GM12878 (cell line): ENCODE results near the gene RNF121. TPM values are rescaled to one million over a fixed set of nuclear protein-coding genes. Genes with fewer than 3 reads are reported as not detected.

Experiments
- ATAC-seq: fragments of 200-7000 bp; cut with Tn5 transposase; 3 replicates; pipeline ENCODE4 v1.9.1; 2020; ENCODE audit warnings: mild to moderate bottlenecking, moderate library complexity
- BruUV-seq: library from RNA; stranded (reverse); fragments of 400-500 nt; replicated peaks from 2 replicates; lab custom pipeline; 2021; lab: Mats Ljungman, UMichigan
- CTCF ChIA-PET: fragments of 300-600 bp; sonication (Branson Sonifier 250); formaldehyde crosslinking; extraction: SDS; loops from one replicate; lab custom pipeline; 2021; ENCODE audit warnings: inconsistent platforms; lab: Yijun Ruan, JAX
- POLR2A ChIA-PET: fragments of 350-600 bp; formaldehyde crosslinking; extraction: SDS; loops from one replicate; lab custom pipeline; 2021; ENCODE audit warnings: inconsistent platforms; lab: Charles Lee
- RAD21 ChIA-PET: fragments of 300-600 bp; sonication (Branson Sonifier 250); formaldehyde crosslinking; loops from one replicate; lab custom pipeline; 2023; ENCODE audit warnings: antibody characterized with exemption; ENCODE audit not compliant: unreplicated experiment; lab: Charles Lee
- SMC1A ChIA-PET: fragments of 300-600 bp; sonication (Branson Sonifier 250); formaldehyde crosslinking; loops from one replicate; lab custom pipeline; 2023; ENCODE audit not compliant: unreplicated experiment, uncharacterized antibody; lab: Charles Lee
- DNase-seq: peaks from one replicate; pipeline ENCODE4 v3.0.0-alpha.2; 2011; ENCODE audit warnings: low read depth, low spot score
- FAIRE-seq: peaks from 3 replicates; lab custom pipeline; 2011; peaks lifted over from hg19 to GRCh38; lab: Jason Lieb, UNC
- H2AFZ ChIP-seq: 2 replicates; pipeline ENCODE4 v1.6.0; 2011; ENCODE audit warnings: low read depth, low read length, control low read depth; ENCODE audit not compliant: control insufficient read depth
- H3K27ac ChIP-seq: 2 replicates; pipeline ENCODE4 v1.5.1; 2011; ENCODE audit warnings: control low read depth; ENCODE audit not compliant: control insufficient read depth, insufficient read depth
- H3K27me3 ChIP-seq, 2 experiments: replicated peaks in 1 of 2; 2 replicates each; pipeline versions ENCODE4 v1.6.0 to v1.6.1; 2011; ENCODE audit warnings: low read length in 1 of 2; ENCODE audit not compliant: control insufficient read depth in 2 of 2, insufficient read depth in 2 of 2
- H3K36me3 ChIP-seq, 2 experiments: 2 replicates each; pipeline ENCODE4 v1.5.1; 2011; ENCODE audit warnings: low read length in 1 of 2; ENCODE audit not compliant: control insufficient read depth in 2 of 2, insufficient read depth in 2 of 2
- H3K4me1 ChIP-seq: 2 replicates; pipeline ENCODE4 v1.6.1; 2011; ENCODE audit warnings: mild to moderate bottlenecking, low read length, moderate library complexity, mixed read lengths; ENCODE audit not compliant: control insufficient read depth, insufficient read depth
- H3K4me2 ChIP-seq: 2 replicates; pipeline ENCODE4 v1.6.0; 2011; ENCODE audit warnings: control low read depth; ENCODE audit not compliant: control insufficient read depth, insufficient read depth
- H3K4me3 ChIP-seq: fragments of 200-600 bp; sonication (generic); 2 replicates; pipeline ENCODE4 v1.5.1; 2016
- H3K79me2 ChIP-seq: 2 replicates; pipeline ENCODE4 v1.6.0; 2011; ENCODE audit warnings: low read length; ENCODE audit not compliant: control insufficient read depth, insufficient read depth
- H3K9ac ChIP-seq: 2 replicates; pipeline ENCODE4 v1.8.0; 2011; ENCODE audit warnings: low read length, control low read depth, mixed read lengths; ENCODE audit not compliant: control insufficient read depth, insufficient read depth
- H3K9me3 ChIP-seq: replicated peaks from 3 replicates; pipeline ENCODE4 v1.5.1; 2011; ENCODE audit warnings: mild to moderate bottlenecking, low read length; ENCODE audit not compliant: control insufficient read depth, insufficient read depth
- H4K20me1 ChIP-seq: 2 replicates; pipeline ENCODE4 v1.6.0; 2011; ENCODE audit not compliant: control insufficient read depth, insufficient read depth
- CHD2 ChIP-seq: IDR thresholded peaks from 2 replicates; pipeline ENCODE4 v1.6.1; 2011; ENCODE audit warnings: low read depth, low read length, improper control_type of control experiment, borderline replicate concordance
- CHD4 ChIP-seq: fragments of 200-600 bp; sonication (generic); IDR thresholded peaks from 2 replicates; pipeline ENCODE4 v1.6.1; 2016; ENCODE audit warnings: mild to moderate bottlenecking
- KDM1A ChIP-seq: fragments of 200-600 bp; sonication (generic); IDR thresholded peaks from 2 replicates; pipeline ENCODE4 v1.6.1; 2016; ENCODE audit warnings: borderline replicate concordance
- PML ChIP-seq: IDR thresholded peaks from 2 replicates; pipeline ENCODE4 v1.6.1; 2012; ENCODE audit warnings: low read length, inconsistent platforms
- POLR2A ChIP-seq: IDR thresholded peaks from 2 replicates; pipeline ENCODE4 v1.6.1; 2011; ENCODE audit warnings: low read depth, mild to moderate bottlenecking, low read length
- POLR2AphosphoS5 ChIP-seq: IDR thresholded peaks from 2 replicates; pipeline ENCODE4 v1.6.1; 2011; ENCODE audit warnings: mild to moderate bottlenecking, low read length, inconsistent platforms
- WGBS: methylation state at CpG from one replicate; pipeline ENCODE4 v1.1.6; 2016; ENCODE audit warnings: low lambda C conversion rate; ENCODE audit not compliant: insufficient replicate concordance, insufficient coverage; ENCODE audit errors: missing lambda C conversion rate; 5-methylcytosine and 5-hydroxymethylcytosine counted together
- in situ Hi-C: fragments of 300-500 bp; cut with MboI; formaldehyde crosslinking; loops from 9 replicates; pipeline ENCODE4 v1.14.3; 2018; ENCODE audit warnings: mixed read lengths
- intact Hi-C: fragments of 100-400 bp; cut with micrococcal nuclease; formaldehyde crosslinking; loops from one replicate; pipeline ENCODE4 v1.14.2; 2022; ENCODE audit not compliant: unreplicated experiment
- polyA plus RNA-seq, 11 experiments: library from polyadenylated mRNA; depleted of rRNA in 4 of 11; unstranded in 6 of 11; stranded (reverse) in 5 of 11; fragments of >200 nt; fragmentation: Nextera tagmentation in 4 of 11; fragmentation: Illumina TruSeq in 1 of 11; extraction: Ambion mirVana in 4 of 11; extraction: Trizol in 1 of 11; gene quantifications; 1 replicate in 1 of 11; 2 replicates in 10 of 11; pipeline versions ENCODE4 v1.2.1 to v1.2.3, GENCODE V29; 2011 to 2016; ENCODE audit warnings: inconsistent platforms in 2 of 11, missing spikeins in 2 of 11, low read depth in 1 of 11
- total RNA-seq, 4 experiments: library from RNA; depleted of rRNA in 3 of 4; stranded (reverse); fragments of >200 nt in 3 of 4; fragmentation: Illumina TruSeq in 1 of 4; extraction: Trizol in 1 of 4; gene quantifications; 2 replicates each; pipeline versions ENCODE4 v1.2.1 to v1.2.3, GENCODE V29; 2013 to 2021
- TF ChIP-seq, protein P1 (sequence below): IDR thresholded peaks from 2 replicates; pipeline ENCODE4 v1.6.1; 2011; ENCODE audit warnings: borderline replicate concordance, low read depth, mild to moderate bottlenecking, moderate library complexity, low read length; ENCODE audit not compliant: insufficient read depth, poor library complexity, severe bottlenecking
- TF ChIP-seq, protein P2 (sequence below): fragments of 450-650 bp; IDR thresholded peaks from 2 replicates; pipeline ENCODE4 v1.6.1; 2016; ENCODE audit warnings: mild to moderate bottlenecking
- TF ChIP-seq, protein P3 (sequence below): fragments of 450-650 bp; IDR thresholded peaks from 2 replicates; pipeline ENCODE4 v1.6.1; 2017; ENCODE audit warnings: borderline replicate concordance

Gene RNF121
- total and polyA plus RNA-seq, 10 of the 15 experiments (the other 5 are each of a cell fraction or from before 2014, with no cell fraction given), result 8.6 to 73.7 (median 32.7) TPM

DNA sequence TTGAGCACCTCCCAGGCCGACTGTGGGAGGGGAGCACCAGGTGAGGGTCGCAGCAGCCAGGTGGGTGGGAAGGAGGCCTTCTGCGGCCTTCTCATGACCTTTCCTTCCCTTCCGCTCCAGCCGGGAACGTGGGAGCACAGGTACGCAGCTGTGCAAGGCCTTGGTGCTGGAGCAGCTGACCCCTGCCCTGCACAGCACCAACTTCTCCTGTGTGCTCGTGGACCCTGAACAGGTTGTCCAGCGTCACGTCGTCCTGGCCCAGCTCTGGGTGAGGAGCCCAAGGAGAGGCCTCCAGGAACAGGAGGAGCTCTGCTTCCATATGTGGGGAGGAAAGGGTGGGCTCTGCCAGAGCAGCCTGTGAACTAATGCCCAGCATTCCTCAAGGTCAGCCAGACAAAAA lies 72.4 kb downstream of the RNF121 start:
- BruUV-seq, result no TSS peak
- SMC1A ChIA-PET, result no interaction called here
- CTCF ChIA-PET, result interaction anchor here (1.0 to 1.3 kb wide), 2 partner anchors 13 to 24 kb away, joined by 3 read pairs; no protein-coding TSS in a partner anchor
- H3K27me3 ChIP-seq, result no peaks in the 10 kb centered on the region
- TF ChIP-seq, protein P1, sequence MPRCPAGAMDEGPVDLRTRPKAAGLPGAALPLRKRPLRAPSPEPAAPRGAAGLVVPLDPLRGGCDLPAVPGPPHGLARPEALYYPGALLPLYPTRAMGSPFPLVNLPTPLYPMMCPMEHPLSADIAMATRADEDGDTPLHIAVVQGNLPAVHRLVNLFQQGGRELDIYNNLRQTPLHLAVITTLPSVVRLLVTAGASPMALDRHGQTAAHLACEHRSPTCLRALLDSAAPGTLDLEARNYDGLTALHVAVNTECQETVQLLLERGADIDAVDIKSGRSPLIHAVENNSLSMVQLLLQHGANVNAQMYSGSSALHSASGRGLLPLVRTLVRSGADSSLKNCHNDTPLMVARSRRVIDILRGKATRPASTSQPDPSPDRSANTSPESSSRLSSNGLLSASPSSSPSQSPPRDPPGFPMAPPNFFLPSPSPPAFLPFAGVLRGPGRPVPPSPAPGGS, result peak; percentile 9
- no peak for TF ChIP-seq CHD2
- TF ChIP-seq POLR2A, result peak; percentile 59; the same call in 1 of the 2 replicates
- TF ChIP-seq, all 136 proteins: peak for 2
- Histone ChIP-seq H3K4me3 (no peak overlapping the region), H3K9me3 (no peaks in the 10 kb centered on the region), H3K27ac (no peak overlapping the region), H3K9ac (no peak overlapping the region), H3K79me2 (peaks cover 10% of the 10 kb centered on the region), H4K20me1 (no peaks in the 10 kb centered on the region), H3K36me3 (peaks cover 32 to 54% of the 10 kb centered on the region in 2 experiments; a peak in 3 of 4 replicates), H3K4me1 (peaks cover 32% of the 10 kb centered on the region), H2AFZ (no peak overlapping the region), H3K4me2 (no peak overlapping the region)
- 88% methylated on average over 7 of the region's 11 CpGs for WGBS
- FAIRE-seq (no peak), DNase-seq (no peak), ATAC-seq (no peak)
- POLR2A ChIA-PET, result interaction anchor here (0.6 kb wide), 1 partner anchor 66 kb away, joined by 4 read pairs; no protein-coding TSS in a partner anchor
- intact Hi-C loops, result no loop called here
- in situ Hi-C loops, result no loop called here
- RAD21 ChIA-PET, result no interaction called here

DNA sequence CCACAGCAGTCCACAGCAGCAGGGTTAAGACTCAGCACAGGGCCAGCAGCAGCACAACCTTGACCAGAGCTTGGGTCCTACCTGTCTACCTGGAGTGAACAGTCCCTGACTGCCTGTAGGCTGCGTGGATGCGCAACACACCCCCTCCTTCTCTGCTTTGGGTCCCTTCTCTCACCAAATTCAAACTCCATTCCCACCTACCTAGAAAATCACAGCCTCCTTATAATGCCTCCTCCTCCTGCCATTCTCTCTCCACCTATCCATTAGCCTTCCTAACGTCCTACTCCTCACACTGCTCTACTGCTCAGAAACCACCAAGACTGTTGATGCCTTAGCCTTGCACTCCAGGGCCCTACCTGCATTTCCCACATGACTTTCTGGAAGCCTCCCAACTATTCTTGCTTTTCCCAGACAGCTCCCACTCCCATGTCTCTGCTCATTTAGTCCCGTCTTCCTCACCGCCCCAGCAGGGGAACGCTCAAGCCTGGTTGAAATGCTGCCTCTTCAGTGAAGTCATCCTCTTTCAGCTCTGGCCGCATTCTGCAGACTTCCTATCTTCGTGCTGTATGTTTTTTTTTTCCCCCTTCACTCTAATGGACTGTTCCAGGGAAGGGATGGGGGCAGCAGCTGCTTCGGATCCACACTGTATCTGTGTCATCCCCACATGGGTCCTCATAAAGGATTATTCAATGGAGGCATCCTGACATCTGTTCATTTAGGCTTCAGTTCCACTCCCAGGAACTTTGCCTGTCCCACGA lies 73.2 kb downstream of the RNF121 start:
- ATAC-seq, result no peak
- POLR2A ChIA-PET, result interaction anchor here (0.5 to 0.7 kb wide), 3 partner anchors 67 to 236 kb away, joined by 3 to 4 read pairs (median 4); no protein-coding TSS in a partner anchor
- peaks cover 10% of the 10 kb centered on the region for H3K79me2 ChIP-seq
- FAIRE-seq, result no peak
- intact Hi-C loops (no loop called here), in situ Hi-C loops (no loop called here)
- SMC1A ChIA-PET, result interaction anchor here (1.2 kb wide), 1 partner anchor 25 kb away, joined by 3 read pairs; no protein-coding TSS in a partner anchor
- H3K36me3 ChIP-seq, result peaks cover 36 to 59% of the 10 kb centered on the region in 2 experiments; a peak in 3 of 4 replicates
- DNase-seq, result no peak
- H3K4me3 ChIP-seq, result no peak overlapping the region
- 66% methylated on average over 10 of the region's 10 CpGs for WGBS
- no peak overlapping the region for H3K4me2 ChIP-seq
- RAD21 ChIA-PET, result no interaction called here
- H3K9me3 ChIP-seq, result no peaks in the 10 kb centered on the region
- H3K27me3 ChIP-seq, result no peaks in the 10 kb centered on the region
- no peak overlapping the region for H3K27ac ChIP-seq
- no peak overlapping the region for H2AFZ ChIP-seq
- no peak overlapping the region for H3K9ac ChIP-seq
- peaks cover 27% of the 10 kb centered on the region for H3K4me1 ChIP-seq
- BruUV-seq, result no TSS peak
- CTCF ChIA-PET, result interaction anchor here (1.0 kb wide), 1 partner anchor 12 kb away, joined by 3 read pairs; no protein-coding TSS in a partner anchor
- H4K20me1 ChIP-seq, result no peaks in the 10 kb centered on the region
- TF ChIP-seq, protein P2, sequence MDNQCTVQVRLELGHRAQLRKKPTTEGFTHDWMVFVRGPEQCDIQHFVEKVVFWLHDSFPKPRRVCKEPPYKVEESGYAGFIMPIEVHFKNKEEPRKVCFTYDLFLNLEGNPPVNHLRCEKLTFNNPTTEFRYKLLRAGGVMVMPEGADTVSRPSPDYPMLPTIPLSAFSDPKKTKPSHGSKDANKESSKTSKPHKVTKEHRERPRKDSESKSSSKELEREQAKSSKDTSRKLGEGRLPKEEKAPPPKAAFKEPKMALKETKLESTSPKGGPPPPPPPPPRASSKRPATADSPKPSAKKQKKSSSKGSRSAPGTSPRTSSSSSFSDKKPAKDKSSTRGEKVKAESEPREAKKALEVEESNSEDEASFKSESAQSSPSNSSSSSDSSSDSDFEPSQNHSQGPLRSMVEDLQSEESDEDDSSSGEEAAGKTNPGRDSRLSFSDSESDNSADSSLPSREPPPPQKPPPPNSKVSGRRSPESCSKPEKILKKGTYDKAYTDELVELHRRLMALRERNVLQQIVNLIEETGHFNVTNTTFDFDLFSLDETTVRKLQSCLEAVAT, result no peak
- TF ChIP-seq POLR2A (peak; percentile 17; the same call in 1 of the 2 replicates), PML (0 out of 2 replicates have a peak, but pooled peaks have one; percentile 6), KDM1A (no peak), CHD4 (no peak), POLR2AphosphoS5 (peak; percentile 42; the same call in 1 of the 2 replicates)
- TF ChIP-seq, protein P3, sequence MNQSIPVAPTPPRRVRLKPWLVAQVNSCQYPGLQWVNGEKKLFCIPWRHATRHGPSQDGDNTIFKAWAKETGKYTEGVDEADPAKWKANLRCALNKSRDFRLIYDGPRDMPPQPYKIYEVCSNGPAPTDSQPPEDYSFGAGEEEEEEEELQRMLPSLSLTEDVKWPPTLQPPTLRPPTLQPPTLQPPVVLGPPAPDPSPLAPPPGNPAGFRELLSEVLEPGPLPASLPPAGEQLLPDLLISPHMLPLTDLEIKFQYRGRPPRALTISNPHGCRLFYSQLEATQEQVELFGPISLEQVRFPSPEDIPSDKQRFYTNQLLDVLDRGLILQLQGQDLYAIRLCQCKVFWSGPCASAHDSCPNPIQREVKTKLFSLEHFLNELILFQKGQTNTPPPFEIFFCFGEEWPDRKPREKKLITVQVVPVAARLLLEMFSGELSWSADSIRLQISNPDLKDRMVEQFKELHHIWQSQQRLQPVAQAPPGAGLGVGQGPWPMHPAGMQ, result no peak
